Dedifferentiated amniotic fluid mesenchymal stem cell (primary cell): ENCODE data around the gene SYNGR2.

Source experiments
- DNase-seq: peaks from one replicate; pipeline ENCODE4 v3.0.0-alpha.2; 2016; ENCODE audit errors: extremely low spot score

The SYNGR2 gene, protein sequence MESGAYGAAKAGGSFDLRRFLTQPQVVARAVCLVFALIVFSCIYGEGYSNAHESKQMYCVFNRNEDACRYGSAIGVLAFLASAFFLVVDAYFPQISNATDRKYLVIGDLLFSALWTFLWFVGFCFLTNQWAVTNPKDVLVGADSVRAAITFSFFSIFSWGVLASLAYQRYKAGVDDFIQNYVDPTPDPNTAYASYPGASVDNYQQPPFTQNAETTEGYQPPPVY

DNA sequence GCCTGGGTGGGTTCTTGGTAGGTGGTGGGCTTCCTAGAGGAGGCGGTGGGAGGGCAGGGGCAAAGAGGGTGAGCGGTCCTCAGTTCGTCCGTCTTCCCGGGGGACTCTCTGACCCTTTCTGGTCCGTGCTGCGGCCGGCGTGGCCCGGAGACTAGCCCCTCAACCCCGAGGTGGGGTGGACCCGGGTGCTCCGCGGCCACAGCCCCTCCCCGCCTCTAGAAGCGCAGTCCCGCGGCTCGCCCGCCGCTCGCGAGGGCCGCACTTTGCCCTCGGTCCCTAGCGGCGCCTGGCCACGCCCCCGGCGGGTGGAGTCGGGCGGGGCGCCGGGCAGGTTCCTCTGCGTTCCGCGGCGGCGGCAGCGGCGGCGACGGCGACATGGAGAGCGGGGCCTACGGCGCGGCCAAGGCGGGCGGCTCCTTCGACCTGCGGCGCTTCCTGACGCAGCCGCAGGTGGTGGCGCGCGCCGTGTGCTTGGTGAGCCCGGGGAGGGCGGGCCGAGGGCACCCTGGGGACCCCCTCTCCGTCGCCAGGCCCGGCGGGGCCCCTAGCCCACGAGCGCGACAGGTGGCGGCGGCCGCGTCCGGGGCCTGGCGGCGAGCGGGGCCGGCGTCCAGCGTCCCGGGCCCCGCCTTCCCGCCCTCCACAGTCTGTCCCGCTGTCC, at the start of gene SYNGR2:
Gene SYNGR2, plus strand, starts transcription at position 340 of the 661 bp plus-strand sequence. Its CDS starts 36 bp downstream, at position 376.
- no peak for DNase-seq

DNA sequence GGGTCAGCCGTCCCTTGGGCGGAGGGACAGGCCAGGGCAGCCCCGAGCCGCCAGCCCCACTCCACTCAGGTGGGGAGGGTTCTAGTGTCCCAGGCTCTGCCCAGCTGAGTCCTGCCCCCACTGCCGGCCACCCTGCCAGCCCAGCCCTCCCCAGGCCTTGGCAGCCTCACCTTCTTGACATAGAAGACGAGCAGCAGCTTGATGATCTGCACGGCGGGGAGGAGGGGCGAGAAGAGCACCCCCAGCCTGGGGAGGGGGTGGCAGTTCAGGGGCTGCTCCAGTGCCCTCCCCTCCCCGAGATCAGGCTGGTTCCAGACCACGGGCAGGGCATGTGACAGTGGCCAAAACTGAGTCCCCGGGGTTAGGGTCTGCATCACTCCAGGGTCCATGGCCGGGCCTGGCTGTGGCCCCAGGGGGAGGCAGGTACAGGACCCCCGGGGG, 49.6 kb upstream of the SYNGR2 start:
- DNase-seq: no peak

DNA sequence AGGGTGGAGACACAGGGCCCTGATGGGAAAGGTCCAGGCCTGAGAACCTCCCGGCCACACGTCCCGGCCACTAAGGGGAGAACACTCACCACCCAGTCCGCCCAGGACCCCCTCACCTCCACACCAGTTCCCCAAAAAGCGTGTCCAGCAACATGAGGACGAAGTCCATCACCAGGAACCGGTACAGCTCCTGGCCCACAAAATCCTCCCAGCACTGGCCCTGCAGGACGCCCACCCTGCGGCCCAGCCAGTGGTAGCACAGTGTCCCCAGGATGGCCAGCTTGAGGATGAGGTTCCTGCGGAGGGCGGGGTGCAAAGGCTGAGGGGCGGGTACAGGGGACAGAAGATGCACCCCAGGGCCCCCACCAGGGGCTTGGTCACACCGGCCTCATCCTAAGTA, 47.8 kb upstream of the SYNGR2 start:
- DNase-seq: no peak

DNA sequence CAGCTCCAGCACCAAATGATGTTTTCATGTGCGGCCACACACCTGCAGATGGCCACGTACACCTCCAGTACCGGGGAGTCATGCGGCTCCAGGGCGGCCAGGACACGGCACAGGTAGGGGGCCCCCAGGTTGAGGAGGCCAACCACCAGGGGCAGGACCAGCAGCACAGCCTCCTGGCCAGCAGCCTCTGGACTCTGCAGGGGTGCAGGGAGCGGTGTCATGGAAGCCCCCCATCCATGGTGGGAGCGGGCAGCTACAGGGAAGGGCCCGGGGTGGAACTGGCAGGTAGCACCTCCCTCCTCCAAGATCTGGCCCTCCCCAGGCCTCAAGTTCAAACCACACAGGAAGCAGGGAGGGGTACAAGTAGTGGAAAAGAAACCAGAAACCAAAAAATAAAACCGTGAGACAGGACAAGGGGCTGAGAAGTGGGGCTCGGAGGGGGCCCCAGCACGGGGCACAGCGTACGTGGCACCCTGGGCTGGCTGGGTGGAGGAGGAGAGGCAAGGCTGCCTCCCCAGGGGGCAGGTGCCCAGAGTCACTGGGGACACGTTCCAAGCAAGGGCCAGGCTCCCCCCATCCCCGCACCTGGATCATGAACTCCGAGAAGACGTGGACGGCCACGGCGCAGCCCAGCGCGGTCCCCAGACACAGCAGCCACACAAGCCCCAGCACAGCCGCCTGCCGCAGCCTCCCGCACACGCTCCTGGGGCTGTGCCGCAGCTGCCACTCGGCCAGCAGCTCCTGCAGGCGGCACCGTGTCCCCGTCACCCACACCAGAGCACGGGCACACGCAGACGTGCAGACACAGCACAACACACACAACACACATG, 47.2 kb upstream of the SYNGR2 start:
- DNase-seq: no peak

DNA sequence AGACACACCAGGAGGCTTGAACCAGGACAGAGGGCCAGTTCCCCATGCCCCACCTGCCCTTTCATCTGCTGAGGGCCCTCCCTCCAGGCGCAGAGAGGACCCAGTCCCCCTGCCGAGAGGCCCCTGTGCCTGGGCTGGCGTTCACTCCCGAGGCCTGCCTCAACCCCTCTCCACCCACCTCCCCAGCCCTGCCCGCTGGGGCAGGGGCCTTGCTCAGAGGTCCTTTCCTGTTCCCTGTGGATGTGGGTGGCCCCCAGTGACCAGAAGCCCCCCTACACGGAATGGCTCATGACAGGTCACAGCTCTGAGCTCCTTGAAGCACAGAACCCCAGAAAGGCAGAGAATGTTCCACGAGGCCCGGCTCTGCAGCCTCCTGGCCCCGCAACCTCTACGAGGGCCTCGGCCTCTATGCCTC, 46.6 kb upstream of the SYNGR2 start:
- DNase-seq: no peak

DNA sequence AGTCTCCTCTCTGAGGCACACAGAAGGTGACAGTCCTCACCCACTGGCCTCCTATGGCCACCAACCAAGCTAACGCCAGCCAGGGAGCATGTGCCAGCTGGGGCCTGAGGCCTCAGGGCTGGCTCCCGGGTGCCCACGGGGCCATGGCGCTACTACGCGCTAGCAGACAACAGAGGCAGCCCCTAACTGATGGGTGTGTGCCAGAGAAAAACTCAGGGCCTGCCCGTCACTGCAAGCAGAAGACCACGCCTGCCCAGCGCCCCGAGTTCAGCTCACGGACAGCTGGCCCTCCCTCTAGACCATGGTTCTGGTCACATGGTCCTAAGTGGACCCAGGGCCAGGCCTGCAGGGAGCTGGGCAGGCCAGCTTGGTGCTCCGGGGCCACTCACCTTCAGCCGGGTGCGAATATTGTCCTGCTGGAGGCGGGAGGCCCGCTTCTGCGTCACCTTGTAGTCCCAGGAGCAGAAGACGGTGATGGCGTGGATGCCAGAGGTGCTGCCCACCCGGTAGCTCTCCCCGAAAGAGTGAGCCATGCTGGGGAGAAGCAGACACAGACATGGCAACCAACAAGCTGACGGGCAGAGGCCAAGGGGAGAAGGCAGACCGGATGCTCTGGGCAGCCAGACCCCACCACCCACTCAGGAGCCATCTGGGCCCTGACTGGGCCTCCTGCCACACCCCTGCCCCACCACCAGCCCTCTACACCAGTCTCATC, 46.0 kb upstream of the SYNGR2 start:
- DNase-seq: no peak

DNA sequence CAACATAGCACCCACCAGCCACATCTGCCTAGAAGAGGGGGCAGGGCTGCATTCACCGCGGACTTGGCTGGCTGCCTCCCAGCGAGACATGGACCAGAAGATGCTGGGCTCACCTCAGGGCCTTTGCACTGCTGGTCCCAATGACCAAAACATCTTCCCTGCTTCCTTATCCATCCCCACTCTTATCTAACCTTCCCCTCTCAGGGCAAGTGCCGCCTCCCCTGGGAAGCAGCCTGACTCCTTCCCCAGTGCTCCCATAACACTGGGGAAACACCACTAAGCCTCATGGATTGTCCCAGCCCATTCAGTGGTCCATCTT, 45.5 kb upstream of the SYNGR2 start:
- DNase-seq: no peak

DNA sequence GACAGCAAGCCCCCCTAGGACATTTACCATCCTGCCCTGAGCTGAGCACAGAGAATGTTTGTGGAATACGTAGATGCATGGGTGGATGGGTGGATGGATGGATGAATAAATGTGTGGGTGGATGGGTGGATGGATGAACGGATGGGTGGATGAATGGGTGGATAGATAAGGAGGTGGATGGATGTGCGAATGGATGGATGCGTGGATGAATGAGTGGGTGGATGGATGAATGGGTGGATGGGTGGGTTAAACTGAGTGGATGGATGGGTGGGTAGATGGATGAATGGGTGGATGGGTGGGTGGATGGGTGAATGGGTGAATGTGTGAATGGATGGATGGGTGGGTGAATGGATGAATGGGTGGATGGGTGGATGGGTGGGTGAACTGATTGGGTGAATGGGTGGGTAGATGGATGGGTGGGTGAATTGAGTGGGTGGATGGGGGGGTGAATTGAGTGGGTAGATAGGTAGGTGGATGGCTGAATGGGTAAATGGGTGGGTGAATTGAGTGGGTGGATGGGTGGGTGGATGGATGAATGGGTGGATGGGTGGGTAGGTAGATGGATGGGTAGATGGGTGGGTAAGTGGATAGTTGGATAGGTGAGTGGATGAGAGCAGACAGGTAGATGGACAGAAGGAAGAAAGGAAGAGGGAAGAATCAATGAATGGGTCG, 45.0 kb upstream of the SYNGR2 start:
- no peak for DNase-seq

DNA sequence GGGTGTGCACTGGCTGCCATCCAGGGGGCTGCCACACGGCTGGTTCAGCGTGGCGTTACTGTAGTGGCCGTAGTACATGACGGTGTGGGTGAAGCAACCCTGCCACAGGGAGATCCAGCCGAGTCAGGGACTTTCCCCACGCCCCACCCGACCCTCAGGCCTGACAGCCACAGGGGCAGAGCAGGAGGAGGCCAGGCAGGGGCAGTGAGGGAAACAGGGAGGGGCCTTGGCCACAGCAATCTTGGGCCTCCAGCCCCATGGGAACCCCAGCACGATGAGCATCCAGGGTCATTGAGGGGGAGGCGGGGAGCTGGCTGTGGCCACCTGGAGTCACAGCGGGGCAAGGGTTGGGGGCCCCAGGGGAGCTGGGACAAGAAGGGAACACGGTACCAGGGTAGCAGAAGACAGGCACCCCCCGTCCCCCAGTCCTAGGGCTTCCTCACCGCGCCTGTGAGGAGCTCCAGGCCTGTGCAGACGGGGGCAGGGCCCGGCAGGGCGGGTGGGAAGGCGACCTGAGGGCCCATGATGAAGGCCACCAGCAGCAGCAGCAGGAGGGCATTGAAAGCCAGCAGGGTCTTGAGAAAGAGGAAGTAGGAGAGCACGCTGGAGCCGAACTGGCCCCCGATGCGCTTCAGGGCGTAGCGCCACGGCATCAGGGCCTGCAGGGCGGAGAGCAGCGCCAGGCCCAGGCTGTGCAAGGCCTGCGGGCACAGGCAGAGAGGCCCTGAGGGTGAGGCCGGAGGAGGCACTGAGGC, 44.1 kb upstream of the SYNGR2 start:
- DNase-seq: no peak

DNA sequence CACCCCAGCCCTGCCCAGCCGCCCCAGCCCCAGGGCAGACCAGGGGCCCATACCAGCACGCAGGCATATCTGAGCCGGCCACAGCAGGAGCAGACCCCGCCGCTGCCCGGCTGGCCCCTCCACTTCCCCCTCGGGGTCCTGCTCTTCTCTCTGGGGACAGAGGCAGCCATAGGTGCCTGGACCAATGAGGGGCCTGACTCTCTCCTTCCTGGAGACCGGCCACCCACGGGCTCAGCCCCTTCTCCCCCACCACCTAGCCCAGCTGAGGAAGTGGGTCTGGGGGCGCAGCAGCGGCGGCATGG, 43.6 kb upstream of the SYNGR2 start:
- no peak for DNase-seq

DNA sequence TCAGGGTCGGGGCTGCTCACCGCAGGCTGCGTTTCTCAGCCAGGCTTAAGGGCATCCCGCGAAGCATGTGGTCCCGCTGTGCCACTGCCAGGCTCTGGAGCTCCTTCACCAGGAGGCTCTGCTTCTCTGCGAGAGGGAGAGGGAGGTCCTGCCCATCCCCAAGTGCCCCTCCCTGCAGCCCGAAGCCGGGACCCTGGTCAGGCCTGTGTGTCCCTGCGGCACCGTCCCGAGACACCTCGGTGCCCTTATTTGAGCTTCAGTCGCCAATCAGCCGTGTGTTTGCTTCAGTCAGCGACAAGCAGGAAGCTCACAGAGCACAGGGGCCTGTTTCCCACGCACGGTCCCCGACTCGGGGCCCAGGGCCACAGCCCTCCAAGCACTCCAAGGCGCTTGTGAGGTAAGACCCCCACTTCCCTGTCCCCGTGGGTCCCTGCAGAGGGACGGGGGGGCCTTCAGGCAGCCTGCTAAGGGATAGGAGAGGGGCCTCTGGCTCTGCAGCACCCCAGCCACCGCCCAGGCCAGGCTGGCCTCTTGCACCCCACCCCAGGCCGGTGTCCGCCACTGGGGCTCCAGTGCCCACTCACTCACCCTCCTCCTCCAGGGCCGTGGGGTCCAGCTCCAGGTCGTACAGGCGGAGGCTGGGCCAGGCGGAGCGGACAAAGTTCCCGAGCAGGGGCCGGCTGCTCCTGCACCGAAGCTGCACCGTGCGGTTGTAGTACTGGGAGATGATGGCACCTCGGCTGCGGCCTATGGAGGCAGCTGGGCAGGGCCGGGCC, 43.1 kb upstream of the SYNGR2 start:
- no peak for DNase-seq

DNA sequence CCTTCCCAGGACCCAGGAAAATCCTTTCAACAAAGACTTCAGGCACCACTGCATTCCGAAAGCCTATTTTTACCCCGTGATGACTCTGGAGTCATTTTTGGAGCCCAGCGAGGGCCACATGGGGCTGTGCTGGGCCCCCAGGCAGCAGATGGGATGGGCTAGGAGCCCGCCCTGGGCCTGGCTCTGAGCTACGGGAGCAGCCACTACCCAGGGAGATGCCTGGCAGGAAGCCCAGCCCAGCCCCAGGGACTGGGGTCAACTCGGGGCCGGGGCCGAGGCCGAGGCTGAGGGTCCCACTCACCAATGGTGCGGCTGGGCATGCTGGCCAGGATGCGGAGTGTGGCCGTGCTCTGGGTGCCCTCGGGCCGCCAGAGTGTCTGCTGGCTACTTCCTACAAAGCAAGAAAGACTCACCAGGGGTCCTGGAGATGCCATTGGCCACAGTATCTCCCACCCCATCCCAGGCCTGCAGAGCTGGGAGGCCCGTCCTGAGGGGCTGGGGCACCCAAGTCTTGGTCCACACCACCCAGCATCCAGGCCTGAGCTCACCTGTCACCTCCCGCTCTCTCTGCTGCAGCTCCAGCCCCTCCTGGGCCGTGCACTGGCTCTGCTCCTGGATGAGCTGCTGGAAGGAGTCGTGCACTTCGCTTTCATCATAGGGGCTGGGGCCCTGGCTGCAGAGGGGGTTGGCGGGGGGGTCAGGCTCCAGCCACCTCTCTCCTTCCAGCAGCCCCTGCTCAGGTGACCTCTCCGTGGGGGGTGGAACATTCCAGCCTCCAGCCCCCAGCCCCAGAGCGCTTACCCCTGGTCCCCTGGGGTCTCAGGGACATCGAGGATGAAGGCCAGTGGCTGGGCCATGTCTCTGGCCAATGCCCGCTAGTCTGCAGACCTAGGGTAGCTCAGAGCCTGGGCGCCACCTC, 42.1 kb upstream of the SYNGR2 start:
- DNase-seq: no peak

DNA sequence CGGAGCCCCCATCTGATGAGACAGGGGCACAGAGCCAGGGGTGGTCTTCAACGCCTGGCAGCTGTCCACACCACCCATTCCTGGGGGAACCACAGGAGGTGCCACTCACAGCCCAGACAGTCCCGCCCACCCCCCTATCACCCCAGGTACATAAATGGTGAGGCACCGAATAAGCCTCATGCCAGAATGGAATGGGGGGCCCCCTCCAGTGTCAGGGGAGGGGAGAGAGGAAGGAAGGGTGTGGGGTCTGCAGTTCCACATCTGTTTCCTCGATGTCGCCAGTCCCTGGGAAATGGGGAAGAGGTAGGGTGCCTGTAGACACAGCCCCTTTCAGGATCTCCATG, 41.5 kb upstream of the SYNGR2 start:
- no peak for DNase-seq

DNA sequence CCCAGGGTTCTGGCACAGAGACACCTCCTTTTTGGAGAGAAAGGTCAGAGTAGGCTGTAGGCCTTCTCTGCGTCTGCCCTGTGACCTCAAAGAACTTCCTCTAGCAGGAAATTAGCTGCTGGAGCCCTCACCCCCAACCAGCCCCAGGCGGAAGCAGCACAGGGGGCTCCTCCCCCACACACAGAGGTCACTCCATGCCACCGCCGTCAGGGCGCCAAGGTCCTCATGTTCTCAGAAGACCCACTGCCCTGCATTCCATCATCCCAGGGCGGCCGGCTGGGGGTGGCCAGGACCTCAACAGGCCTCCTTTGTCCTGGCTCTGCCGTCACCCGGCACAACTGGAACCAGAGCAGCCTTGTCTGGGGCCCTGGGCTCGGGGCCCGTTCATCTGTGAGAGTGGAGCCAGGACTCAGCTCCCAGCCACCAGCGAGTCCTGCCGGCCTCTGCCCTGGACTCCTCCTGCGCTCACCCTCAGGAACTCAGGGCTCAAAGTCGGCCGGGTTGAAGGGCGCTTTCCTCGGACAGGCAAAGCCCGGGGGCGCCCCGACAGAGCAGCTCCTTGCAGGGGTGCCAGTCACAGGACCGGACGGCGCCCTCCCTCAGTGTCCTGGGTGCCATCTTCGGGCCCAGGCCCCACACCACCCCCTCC, 41.0 kb upstream of the SYNGR2 start:
- no peak for DNase-seq

DNA sequence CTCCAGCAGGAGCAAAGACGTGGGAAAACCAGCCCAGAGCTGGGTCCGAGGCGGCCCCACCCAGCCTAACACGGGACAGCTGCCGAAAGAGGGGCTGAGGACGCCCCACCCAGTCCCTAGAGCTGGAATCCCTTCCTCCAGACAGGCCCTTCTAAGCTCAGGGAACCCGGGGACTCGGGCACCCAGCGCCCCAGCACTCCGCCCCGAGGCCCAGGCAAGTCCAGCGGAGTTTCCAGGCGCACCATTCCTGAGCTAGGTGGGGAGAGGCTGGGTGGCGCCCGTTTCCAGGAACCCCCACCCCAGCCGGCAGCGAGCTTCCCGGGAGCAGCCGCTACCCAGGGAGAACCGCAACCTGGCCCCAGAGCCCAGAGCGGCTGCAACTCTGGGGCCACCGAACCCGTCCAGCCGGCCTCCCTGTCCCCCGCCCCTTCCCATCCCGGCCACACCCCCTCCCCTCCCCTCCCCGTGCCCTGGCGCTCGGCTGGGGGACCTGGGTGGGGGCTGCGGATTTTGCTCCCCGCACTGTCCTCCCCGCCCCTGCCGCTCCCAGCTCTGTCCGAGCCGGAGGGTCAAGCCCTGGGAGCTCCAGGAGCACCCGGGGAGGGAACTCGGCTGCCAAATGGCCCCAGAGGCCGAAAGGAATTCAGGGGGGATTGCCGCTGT, 40.4 kb upstream of the SYNGR2 start:
- no peak for DNase-seq

DNA sequence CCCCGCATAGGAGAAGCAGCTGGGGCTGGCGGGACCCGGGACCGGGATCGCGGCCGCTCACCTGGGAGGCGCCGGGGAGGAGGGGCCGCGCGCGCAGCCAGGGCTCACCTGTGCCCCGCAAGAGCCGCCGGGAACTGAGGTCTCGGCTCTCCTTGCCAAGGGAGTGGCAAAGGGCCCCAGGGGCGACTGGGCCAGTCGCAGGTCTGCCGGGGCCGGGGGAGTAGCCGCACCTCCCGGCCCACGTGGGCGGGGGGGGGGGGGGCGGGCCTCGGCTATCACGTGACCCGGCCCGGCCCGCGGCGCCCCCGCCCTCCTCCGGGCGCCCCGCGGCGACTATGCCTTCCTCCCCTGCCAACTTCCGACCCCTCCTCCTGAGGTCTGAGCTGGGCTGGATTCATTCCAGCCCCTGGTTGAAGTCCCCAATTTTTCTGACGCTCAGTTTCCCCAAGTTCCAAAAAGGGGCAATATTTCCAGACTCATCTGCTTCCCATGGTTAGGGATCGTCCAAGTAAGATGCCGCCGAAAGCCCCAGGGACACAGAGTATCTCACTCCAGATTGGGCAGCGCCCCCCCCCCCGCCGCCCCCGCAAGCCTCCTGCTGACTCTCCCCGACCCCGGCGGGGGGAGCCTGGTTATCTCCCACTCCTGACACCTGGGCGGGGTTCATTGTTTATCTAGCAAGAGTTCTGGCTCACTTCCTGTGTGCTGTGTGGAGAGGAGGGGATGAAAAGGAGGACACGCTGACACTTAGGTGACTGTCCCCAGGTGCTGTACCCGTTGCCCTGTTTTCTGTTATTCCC, 39.6 kb upstream of the SYNGR2 start, which contains the start of gene TMC6:
Gene TMC6, minus strand, starts transcription at position 205 of the 800 bp plus-strand sequence. CDS start 1,923 bp downstream, outside the sequence.
- no peak for DNase-seq

DNA sequence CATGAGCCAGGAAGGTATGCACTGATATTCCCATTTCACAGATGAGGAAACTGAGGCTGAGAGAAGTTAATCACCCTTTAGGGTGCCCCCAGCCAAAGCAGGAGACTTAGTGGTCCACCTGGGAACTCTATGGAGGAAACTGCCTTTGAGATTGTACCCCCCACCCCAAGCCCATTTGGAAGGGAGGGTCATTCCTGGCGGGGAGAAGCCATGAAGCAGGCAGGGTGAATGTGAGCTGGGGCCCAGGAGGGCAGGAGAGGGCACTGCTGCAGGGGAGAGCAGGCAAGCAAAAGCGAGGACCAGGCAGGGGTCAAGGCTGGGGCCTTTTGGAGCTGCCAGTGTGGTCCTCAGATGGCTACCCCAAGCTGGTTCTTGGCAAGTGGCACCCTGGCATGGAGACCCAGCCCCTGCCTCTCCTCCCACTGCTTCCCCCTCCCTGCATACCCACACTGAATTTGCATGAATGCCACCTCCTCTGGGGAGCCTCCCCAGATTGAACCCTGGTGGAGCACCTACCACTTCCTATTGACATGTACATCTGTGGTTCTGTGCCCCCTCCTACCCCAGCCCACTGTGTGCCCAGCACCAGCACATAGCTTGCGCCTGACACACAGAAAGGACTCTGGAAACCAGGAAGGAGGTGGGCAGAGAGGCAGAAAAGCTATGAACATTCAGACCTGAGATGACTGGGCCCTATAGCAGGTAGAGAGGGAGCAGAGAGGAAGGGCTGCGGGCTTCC, 38.9 kb upstream of the SYNGR2 start:
- DNase-seq: no peak
